SHP77 (cell line): ENCODE data around the gene SPECC1.
"Not testable (repeated sequence)": the region's sequence is repeated elsewhere in the genome, so short reads cannot be mapped to it uniquely, and the experiment has no call there.

ENCODE experiments used
- DNase-seq, 2 experiments: peaks; one replicate each; lab custom pipeline; 2025; lab: John Stamatoyannopoulos, UW

The SPECC1 gene

GRCh38 chr17:20127360-20128035 lies 118.3 kb downstream of the SPECC1 start:
- DNase-seq: no peak

GRCh38 chr17:20128036-20128667 lies 119.0 kb downstream of the SPECC1 start:
- no peak for DNase-seq

- DNase-seq: no peak
These were observed 124.4 kb downstream of the SPECC1 start for GRCh38 chr17:20133517-20133916.

GRCh38 chr17:20141198-20141972 lies 132.2 kb downstream of the SPECC1 start:
- DNase-seq: no peak

GRCh38 chr17:20142268-20142667 lies 133.1 kb downstream of the SPECC1 start:
- DNase-seq: no peak

DNA sequence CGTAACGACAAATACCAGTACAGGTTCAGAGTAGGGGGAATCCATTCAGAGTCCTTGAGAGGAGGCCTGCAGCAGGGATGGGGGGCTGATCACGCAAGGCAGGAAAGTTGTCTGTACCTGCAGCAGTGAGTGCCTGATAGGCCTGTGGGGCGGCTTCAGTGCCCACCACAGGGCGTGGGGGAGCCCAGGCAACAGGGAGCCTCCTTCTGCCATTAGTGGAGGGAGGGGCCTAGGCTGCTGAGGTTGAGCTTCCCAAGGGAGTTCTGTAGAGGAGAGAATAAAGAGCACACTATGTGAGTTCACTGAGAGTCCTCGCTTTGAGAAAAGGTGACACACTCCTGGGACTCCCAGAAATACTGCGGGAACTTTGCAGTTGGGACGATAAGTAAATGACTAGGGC lies 134.6 kb downstream of the SPECC1 start:
- DNase-seq: no peak

DNA sequence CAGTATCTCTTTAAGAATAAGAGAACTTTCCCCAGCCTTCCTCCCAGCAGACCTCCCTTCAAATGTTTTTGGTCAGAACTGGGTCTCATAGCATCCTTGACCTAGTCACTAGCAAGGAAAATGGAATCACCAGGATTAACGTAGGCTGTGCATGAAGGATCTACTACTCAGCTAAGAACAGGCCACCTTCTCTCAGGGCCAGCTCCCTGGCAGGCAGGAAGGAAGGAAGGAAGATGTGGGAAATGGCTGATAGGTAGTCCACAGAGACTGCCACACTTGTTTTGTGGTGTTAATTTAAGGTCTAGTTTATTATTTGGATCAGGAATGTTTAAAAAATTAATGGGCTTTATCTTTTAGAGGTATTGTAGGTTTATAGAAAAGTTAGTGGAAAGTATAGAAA lies 136.4 kb downstream of the SPECC1 start:
- no peak for DNase-seq

GRCh38 chr17:20149251-20149650 lies 140.1 kb downstream of the SPECC1 start:
- DNase-seq: no peak

DNA sequence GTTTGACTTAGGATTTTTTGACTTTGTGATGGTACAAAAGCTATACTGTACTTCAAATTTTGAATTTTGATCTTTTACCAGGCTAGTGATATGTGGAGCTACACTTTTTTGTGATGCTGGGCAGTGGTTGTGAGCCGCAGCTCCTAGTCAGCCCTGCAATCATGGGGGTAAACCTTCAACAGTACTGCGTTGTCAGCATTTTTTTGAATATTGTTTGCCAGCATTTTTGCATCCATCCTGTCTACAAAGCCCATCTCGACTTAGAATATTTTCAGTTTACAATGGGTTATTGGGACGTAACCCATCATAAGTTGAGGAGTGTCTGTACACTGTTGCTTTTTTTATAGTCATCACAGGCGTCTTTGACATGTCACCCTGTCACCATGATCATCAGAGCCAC lies 142.0 kb downstream of the SPECC1 start:
- DNase-seq: no peak

- DNase-seq: no peak
These were observed 144.1 kb downstream of the SPECC1 start for GRCh38 chr17:20153231-20153630.

DNA sequence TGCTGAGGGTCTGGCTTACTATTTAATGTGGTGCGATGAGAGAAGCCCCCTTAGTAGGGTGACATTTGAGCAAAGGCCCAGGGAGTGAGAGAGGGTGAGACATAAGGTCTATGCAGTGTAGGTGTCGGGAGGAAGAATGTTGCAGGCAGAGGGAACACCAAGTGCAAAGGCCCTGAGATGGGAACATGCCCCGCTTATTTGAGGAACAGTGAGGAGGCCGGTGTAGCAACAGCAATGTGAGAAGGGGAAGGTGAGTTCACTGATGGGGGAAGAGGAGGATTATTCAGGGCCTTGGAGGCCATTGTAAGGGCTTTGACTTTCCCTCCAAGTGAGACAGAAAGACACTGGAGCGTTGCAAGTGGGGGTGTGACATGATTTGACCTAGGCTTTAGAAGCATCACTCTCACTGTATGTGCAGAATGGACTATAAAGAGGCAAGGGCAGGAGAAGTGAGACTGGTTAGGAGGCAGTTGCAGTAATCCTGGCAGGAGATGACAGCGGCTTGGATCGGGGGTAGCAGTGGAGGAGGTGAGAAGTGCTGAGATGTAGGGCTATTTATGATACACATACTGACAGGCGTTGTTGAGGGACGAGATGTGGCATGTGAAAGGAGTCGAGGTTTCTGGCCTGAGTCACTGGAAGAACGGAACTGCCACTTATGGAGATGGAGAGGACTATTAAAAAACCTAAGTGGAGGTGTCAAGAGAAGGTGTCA lies 145.3 kb downstream of the SPECC1 start:
- DNase-seq: no peak

- DNase-seq: peak; percentile 100
These were observed 146.4 kb downstream of the SPECC1 start for GRCh38 chr17:20155258-20156195.

GRCh38 chr17:20156196-20157000 lies 147.2 kb downstream of the SPECC1 start:
- DNase-seq: peak; percentile 32 to 43

DNA sequence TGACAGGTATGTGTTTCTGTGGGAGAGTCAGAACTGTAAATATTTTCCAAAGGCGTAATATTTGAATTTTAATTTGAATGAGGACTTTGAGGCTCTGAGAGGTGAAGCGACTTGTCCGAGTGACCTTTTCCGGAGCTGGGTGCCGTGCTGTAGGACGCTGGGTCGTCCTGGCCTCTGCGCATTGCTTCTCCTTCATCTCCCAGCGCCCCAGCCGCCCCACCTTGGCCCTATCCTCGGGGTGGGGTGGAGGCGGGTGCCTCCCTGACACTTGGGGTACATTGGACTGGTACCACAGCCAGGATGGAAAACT lies 147.8 kb downstream of the SPECC1 start:
- DNase-seq: peak in 1 of 2 experiments; percentile 17

DNA sequence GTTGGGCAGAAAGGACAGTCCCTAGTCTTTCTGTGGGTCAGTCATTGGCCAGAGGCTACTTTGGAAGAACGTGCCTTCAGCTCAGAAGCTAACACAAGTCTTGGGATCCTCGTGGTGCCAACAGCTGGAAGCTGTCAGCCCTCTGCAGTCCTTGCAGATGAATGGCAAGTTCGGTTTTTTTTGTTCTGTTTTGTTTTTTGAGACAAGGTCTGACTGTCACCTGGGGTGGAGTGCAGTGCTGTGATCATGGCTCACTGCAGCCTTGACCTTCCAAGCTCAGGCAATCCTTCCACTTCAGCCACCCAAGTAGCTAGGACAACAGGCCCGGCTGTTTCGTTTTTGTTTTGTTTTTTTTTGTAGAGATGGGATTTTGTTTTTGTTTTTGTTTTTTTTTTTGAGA lies 149.4 kb downstream of the SPECC1 start:
- no peak for DNase-seq

GRCh38 chr17:20159406-20160069 lies 150.4 kb downstream of the SPECC1 start:
- DNase-seq: no peak

GRCh38 chr17:20165516-20165915 lies 156.4 kb downstream of the SPECC1 start:
- not testable (repeated sequence) for DNase-seq

- DNase-seq: no peak
These were observed 160.9 kb downstream of the SPECC1 start for GRCh38 chr17:20170085-20170484.

- no peak for DNase-seq
These were observed 162.7 kb downstream of the SPECC1 start for GRCh38 chr17:20171741-20172365.

DNA sequence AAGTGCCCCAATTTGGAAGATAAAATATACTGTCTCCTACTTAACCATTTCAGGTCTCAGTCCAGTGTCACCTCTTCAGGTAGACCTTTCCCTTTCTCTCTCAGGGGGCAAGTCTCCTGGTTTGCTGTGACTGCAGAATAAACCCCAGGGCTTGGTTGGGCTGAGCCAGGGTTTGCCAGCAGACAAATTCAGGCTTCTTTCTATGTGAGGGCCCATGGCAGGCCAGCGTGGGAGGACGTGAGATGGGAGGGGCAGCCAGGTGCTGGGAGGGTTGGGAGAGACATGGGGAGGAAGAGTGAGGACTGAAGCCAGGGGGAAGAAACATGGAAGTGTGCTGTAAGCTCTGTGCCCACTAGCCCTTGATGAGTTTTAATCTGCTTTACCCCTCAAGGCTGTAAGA lies 163.2 kb downstream of the SPECC1 start:
- no peak for DNase-seq
